Left ventricle myocardium superior (tissue), 1 donor: Measurements from ENCODE around the gene UQCRC2. TPM values are rescaled to one million over a fixed set of nuclear protein-coding genes. Genes with fewer than 3 reads are reported as not detected.
"Not testable (repeated sequence)": the region's sequence is repeated elsewhere in the genome, so short reads cannot be mapped to it uniquely, and the experiment has no call there.

Experiments used
- ATAC-seq: fragments of 200-7000 bp; cut with Tn5 transposase; one replicate; pipeline ENCODE4 v1.9.1; 2020; ENCODE audit warnings: mild to moderate bottlenecking, moderate library complexity
- DNase-seq: peaks from one replicate; pipeline ENCODE4 v3.0.0-alpha.2; 2020
- intact Hi-C: fragments of 100-400 bp; cut with micrococcal nuclease; formaldehyde crosslinking; loops from one replicate; pipeline ENCODE4 v1.11.0; 2022
- long read RNA-seq: library from polyadenylated mRNA; unstranded; transcript quantifications from one replicate; pipeline ENCODE4 v2.0.0, GENCODE V29; 2021
- total RNA-seq: library from RNA; stranded (reverse); fragmentation: NEBNext Ultra II Directional; extraction: Animal tissue kit (Norgen Biotek cat#: 25700); gene quantifications from one replicate; pipeline ENCODE4 v1.2.1, GENCODE V29; 2021
- donor health status: DM: no; HTN: yes; CAD: no; lungs with severe emphysema.

The UQCRC2 gene
- total RNA-seq = 1,065 TPM
- long read RNA-seq, transcript UQCRC2-201 (14 exons, 2,615 nt) = major isoform, 1,566 of 1,680 reads
- long read RNA-seq, transcript UQCRC2-203 (2 exons, 699 nt) = minor isoform, 6 of 1,680 reads
- long read RNA-seq, partial matches to known transcripts = 79 of 1,680 reads
- long read RNA-seq, other reads (novel, unspliced or antisense) = 29 of 1,680 reads

DNA sequence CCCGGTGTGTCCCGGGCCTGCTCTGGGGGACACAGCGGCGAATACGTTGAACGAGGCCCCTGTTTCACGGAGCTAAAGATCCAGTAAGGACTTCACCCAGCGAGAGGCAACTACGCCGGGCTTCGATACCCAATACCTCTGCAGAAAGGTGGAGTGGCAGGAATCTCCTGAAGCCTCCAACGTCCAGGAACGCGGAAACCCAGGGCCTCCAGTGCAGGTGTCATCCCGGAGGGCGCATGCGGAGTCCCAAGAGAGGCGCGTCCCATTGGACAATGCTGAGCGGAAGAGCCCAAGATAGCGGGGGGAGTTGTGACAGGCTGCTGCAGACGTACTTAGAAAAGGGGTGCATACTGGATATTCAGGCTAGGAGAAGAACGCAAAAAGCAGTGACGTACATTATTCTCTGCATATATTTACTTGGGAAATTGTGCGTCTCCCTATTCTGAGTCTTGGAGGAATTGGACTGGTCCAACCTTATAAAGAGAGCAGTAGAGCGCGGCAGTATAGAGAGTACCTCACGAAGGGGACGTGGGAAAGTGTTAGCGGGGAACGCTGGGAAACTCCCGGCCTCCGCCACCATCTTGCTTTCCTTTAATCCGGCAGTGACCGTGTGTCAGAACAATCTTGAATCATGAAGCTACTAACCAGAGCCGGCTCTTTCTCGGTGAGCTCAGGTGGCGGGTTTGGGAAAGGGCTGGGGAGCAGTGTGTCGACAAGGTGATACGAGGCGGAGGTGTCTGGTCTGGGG lies at the start of gene UQCRC2:
TSS of gene UQCRC2 (plus strand) at position 569 of the 748 bp plus-strand sequence. CDS start at position 632, 63 bp downstream.
- intact Hi-C loops = no loop called here
- DNase-seq (peak; percentile 91), ATAC-seq (peak; percentile 97)

DNA sequence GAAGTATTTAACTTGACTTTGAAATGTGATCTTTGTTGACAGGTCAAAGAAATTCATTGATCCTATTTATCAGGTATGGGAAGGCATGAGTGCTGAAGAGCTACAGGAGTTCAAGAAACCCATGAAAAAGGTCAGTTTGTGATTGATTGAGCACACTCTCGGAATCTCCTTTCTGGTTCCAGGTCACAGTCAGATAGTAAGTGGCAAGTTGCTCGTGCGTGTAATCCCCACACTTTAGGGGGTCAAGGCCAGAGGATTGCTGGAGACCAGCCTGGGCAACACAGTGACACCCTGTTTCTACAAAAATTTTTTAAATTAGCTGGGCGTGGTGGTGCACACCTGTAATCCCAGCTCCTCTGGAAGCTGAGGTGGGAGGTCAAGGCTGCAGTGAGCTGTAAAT lies 20.5 kb upstream of the UQCRC2 start:
- ATAC-seq, DNase-seq, intact Hi-C loops: not testable (repeated sequence)

DNA sequence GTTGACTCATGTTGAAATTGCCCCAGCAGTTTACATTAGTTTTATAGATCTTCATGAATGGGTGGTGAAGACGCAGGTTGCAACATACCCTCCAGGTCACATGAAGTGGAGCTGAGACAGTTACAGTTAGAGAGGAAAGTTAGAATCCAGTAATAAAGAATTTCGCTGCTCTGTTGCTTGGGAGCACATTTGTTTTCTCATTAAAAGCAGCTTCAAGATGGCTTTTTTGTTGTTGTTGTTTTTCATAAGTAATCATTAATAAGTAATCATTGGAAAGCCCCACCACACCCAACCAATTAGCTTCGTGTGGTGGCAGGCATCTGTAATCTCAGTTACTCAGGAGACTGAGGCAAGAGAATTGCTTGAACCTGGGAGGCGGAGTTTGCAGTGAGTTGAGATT lies 19.8 kb upstream of the UQCRC2 start:
- intact Hi-C loops = not testable (repeated sequence)

DNA sequence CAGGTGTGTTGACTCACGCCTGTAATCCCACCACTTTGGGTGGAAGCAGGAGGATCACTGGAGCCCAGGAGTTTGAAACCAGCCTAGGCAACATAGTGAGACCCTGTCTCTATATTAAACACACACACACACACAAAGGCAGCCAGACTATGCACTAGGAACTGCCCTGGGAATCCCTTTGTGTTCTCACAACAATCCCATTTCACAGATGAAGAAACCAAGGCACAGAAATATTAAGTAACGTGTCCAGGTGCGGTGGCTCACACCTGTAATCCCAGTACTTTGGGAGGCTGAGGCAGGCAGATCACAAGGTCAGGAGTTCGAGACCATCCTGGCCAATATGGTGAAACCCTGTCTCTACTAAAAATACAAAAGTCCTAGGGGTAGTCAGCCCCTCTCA lies 19.4 kb upstream of the UQCRC2 start:
- intact Hi-C loops, ATAC-seq, DNase-seq: not testable (repeated sequence)

More for the DNA sequence above, 19.8 kb upstream of the UQCRC2 start:
- ATAC-seq, DNase-seq: not testable (repeated sequence)

DNA sequence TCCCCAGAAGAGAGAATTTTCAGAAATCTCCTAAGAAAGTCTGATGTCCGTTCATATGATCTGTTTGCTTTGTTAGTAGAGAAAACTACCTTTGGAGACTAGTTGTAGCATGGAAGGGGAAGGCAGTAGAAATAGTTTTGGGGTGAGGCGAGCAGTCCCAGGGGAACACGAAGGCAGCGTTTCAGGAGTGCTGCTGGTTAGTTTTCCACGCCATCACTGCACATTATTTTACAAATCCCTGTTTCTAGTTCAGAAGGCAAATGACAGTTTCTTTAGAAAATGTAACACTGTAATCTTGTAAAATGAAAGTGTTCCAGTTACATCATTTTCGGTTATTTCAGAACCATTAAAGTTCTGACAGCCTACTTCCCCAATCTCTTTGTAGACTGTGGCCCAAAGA lies 16.9 kb upstream of the UQCRC2 start:
- DNase-seq, ATAC-seq, intact Hi-C loops: not testable (repeated sequence)

DNA sequence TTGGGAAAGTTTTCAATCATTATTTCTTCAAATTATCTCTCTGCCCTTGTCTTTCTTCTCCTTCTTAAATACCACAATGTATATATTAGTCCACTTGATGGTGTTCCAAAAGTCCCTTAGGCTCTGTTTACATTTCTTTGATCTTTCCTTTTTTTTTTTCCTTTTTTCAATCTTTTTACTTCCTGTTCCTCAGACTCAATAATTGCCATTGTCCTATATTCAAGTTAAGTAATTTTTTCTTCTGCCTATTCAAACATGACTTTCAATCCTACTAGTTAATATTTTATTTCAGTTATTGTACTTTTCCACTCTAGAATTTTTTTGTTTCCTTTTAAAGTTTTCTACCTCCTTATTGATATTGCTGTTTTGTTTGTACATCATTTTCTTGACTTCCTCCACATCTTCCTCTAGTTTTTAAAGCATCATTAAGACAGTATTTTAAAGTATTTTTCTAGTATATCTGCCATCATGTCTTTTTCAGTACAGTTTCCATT lies 15.8 kb upstream of the UQCRC2 start:
- DNase-seq = no peak
- intact Hi-C loops = no loop called here

DNA sequence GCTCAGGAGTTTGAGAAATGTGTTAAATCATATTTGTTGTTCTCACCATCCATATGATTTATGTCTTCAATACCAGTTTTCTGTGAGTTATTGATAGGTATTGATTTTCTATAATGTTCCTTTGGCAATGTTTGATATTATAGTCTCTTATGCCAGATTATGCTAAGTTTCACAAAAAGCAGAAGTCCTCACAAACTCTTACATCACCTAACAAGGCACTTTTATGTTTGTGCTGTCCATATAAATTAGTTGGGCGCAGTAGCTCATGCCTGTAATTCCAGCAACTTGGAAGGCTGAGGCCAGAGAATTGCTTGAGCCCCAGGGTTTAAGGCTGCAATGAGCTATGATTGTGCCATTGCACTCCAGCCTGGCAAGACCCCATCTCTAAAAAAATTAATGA lies 12.6 kb upstream of the UQCRC2 start:
- no peak for ATAC-seq
- intact Hi-C loops = no loop called here
- no peak for DNase-seq

More for the DNA sequence above, 15.8 kb upstream of the UQCRC2 start:
- ATAC-seq = no peak

DNA sequence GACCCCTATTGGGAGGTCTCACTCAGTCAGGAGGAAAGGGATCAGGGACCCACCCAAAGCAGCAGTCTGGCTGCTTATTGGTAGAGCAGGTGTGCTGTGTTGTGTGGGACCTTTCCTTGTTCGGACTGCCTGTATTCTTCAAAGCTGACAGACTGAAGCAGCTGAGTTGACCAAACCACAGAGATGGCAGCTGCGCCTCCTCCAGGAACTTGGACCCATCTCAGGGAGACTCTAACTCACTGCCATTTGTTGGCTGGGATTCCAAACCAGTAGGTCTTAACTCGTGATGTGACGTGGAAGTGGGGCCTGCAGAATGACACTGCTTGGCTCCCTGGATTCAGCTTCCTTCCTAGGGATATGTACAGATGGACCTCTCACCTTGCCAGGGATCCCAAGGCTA lies 9.6 kb upstream of the UQCRC2 start:
- DNase-seq (no peak), ATAC-seq (no peak)
- intact Hi-C loops = no loop called here

DNA sequence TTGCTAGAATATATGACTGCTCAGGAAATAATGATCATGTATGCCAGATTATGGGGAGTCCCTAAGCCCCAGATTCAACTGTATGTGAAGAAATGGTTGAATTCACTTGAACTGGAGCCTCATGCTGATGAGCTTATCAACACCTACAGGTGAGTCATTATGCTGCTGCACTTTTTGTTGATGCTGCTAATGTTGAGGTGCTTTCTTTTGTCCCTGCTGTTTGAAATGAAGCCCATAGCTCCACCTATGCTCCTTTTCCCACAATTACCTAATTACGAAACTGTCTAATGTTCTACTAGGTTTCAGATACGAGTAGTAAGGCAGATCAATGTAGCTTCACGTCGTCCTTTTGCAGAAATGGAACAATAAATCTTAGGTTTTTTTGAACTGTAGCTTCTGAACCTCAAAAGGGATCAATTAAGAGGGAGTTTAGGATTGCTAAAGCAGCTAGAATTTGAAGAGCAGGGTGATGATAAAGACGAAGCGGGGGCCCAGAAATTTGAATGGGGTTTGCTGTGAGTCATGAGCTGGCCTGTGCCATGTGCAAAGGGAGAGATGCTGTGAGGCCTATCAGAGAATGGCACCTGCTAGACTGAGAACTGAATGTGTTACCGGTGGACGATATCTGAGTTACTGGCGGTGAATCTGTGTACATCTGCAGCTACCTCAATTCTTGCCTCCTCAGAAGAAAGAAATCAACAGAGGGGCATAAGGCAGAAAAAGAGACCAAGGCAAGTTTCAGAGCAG lies 6.1 kb upstream of the UQCRC2 start:
- no peak for ATAC-seq
- intact Hi-C loops = no loop called here
- no peak for DNase-seq

DNA sequence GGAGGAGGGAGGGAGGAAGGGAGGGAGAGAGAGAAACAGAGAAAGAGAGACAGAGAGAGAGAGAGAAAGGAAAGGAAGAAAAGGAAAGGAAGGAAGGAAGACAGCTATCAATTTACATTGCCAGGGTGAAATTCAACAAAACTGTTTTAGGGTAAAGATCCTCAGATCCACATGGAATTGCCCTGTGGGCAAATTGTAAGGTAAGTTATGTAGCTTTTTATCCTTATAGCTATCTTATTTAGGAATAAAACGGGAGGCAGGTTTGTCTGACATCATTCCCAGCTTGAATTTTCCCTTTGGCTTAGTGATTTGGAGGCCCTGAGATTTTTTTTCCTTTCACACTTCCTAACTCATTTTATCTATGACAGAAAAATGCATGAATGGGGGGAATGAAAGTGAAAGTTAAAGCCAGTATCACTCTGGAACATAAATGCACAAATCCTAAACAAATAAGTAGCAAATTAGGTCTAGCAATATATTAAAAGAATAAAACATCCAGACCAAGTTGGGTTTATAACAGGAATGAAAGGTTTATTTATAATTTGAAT lies 3.4 kb upstream of the UQCRC2 start:
- ATAC-seq (no peak), DNase-seq (no peak)
- intact Hi-C loops = no loop called here

DNA sequence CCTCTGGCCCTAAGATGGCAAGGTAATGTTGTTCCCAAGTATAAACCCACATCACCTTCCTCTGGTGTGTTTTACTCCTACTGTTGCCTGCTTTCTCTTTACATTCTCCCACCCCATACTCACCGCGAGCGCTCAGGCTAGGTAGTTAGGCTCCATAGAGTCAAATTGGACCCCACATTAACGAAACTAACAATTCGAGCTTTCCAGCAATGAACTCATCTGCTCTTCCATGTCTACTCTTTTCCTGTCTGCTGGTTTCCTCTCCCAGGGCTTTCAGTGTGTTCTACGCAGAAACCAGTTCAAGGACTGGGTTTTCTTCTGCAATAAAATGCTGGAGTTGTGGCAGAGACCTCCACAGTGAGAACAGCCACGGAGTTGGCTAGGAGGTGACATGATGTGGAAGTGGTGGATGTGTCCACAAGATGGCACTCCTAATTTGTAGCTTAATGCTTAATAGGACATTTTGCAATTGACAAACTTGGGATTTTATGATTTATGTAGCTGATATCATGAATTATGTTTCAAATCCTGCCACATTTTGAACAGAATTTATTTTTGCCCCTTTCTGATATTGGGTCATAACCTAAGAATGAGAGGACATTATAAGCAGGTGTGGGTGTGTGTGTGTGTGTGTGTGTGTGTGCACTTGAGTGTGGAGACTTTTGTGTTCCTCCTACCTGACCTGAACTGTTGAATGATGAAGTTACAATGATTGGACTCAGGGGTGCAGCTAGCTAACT lies 2.2 kb upstream of the UQCRC2 start:
- ATAC-seq (no peak), DNase-seq (no peak)
- intact Hi-C loops = no loop called here

DNA sequence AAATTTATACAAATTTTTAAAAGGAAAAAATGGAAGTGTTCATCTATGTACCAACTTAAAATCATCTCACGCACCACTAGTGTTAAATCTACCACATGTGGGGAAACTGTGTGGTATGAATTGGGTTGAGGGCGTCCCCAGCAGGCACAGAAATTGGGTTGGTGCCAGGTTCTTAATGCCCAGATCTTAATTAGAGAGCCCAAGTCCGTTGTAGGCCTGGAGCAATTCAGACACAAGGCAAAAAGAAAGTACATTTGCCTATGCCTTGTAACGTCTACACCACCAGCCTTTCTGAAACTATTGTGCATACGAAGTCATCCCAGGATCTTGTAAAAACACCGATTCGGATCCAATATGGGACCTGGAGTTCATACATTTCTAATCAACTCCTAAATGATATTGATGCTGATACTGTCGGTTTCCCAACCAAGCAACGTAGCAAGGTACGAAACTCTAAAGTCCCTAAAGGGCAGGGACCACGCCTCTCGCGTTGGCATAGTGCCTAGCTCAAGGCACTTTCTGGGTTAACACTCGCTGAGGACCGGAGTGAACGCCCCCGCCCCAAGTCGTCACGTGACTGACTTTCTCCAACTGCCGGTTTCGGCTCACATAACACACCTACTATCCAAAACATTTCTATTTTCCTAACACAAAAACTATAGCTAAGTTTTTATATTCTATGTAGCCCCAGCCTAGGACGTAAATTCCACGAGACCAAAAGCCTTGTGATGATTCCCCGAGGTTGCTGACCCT lies 945 bp upstream of the UQCRC2 start:
- DNase-seq = peak; percentile 75
- ATAC-seq = peak; percentile 54
- intact Hi-C loops = no loop called here

DNA sequence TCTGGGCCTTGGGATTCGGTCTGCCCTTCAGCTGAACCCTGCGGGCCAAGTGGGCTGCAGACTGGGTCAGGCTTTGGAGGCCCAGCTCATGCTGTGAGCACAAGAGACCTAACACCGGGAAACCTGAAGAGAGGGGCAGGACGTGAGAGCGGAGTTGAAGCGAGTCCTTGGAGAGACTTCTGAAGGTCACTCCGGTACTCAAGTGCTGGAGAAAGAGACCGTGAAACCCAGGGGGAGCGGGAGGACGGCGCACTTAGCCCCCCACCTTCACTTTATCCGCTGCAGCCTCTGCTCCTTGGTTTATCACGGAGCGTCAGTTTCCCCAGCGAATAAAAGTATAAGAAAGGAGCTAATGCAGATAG lies 361 bp downstream of the UQCRC2 start:
- peak; percentile 51 for ATAC-seq
- no peak for DNase-seq
- intact Hi-C loops = no loop called here

DNA sequence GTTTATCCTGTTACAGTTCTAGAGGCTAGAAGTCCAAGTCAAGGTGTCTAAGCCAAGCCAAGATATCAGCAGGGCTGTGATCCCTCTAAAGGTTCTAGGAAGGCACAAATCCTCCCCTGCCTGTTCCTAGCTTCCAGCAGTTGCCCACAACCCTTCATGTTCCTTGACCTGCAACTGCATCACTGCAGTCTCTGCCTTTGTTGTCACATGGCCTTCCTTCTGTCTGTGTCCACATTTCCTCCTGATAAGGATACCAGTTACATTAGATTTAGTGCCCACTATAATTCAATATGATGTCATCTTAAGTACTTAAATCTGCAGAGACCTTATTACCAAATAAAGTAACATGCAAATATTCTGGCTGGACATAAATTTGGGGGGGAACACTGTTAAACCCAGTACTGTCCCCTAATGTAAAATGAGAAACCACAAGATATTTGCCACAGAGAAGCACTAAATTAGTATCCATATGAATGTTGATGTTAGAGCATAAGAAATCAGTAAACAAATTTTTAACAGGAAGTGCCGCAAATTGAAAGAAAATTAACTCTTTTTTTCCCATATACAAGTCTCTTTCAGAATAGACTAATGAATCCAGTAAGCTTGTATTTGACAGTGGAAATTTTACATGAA lies 4.7 kb downstream of the UQCRC2 start:
- ATAC-seq (no peak), DNase-seq (no peak)
- intact Hi-C loops = no loop called here

DNA sequence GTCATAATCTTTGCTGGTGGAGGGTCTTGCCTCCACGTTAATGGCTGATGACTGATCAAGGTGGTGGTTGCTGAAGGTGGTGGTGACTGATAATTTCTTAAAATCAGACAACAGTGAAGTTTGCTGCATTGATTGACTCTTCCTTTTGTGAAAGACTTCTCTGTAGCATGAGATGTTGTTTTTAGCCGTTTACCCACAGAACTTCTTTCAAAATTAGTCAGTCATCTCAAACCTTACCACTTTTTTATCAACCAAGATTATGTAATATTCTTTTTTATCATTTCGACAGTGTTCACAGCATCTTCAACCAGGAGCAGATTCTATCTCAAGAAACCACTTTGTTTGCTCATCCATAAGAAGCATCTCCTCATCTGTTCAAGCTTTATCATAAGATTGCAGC lies 5.9 kb downstream of the UQCRC2 start:
- intact Hi-C loops = no loop called here
- DNase-seq = no peak
- ATAC-seq = no peak

DNA sequence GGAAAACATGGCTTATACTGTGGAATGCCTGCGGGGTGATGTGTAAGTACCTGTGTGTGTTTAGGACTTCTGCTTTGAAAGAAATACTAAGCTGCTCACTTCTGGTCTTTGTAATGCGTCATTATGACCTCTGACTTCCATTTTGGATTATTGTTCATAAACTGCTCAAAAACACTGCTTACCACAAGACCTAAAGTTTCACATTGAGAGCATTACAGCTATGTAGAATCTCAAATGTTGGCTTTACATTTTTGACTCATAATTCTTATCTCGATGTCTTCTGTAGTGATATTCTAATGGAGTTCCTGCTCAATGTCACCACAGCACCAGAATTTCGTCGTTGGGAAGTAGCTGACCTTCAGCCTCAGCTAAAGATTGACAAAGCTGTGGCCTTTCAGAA lies 9.3 kb downstream of the UQCRC2 start:
- no peak for DNase-seq
- intact Hi-C loops = no loop called here
- ATAC-seq = no peak

DNA sequence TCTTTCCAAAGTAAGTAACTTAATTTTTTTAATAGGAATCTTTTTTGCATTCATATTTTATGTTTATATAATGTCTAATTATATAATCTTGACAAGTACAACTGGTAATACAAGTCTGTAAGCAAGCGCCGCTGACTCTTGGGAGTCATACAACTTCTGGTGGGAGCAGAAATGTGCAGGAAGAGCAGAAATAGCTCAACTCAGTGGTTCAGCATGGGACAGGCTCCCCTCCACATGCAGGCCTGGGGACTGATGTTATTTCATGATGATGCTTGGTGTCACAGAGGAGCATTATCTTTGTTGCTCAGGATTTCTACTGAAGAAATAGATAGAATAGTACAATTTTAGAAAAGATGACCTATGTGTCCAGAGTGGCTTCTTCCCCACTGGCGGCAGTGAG lies 10.7 kb downstream of the UQCRC2 start:
- DNase-seq (no peak), ATAC-seq (no peak)
- intact Hi-C loops = no loop called here

DNA sequence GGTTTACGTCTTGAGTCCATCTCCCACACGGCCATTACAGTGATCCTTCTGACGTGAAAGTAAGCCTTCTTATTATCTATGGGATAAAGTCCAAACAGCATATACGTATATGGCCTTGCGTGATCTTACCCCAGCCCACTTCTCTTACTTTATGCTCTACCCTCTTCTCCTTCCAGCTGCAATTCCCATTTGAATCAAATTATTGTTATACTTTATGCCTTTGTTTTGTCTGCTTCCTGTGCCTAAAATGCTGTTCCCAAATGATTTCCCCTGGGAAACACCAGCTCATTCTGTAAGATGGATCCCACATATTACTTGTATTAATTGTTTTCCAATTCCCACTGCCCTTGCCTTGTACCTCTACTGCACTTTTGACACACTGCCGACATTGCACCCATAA lies 11.2 kb downstream of the UQCRC2 start:
- DNase-seq (no peak), ATAC-seq (no peak)
- intact Hi-C loops = no loop called here
